GM23338 (cell line): Measurements from ENCODE around the gene DDX4. TPM values are rescaled to one million over a fixed set of nuclear protein-coding genes. Genes with fewer than 3 reads are reported as not detected.

ENCODE experiments used
- ATAC-seq: fragments of 200-7000 bp; cut with Tn5 transposase; 3 replicates; pipeline ENCODE4 v1.9.1; 2020
- DNase-seq: peaks from one replicate; pipeline ENCODE4 v3.0.0-alpha.2; 2015; ENCODE audit warnings: low spot score
- H2AFZ ChIP-seq: fragments of 200-600 bp; sonication (generic); 2 replicates; pipeline ENCODE4 v1.8.0; 2016; ENCODE audit warnings: antibody characterized with exemption, mild to moderate bottlenecking, moderate library complexity
- H3F3A ChIP-seq: fragments of 200-600 bp; sonication (generic); replicated peaks from 2 replicates; pipeline ENCODE4 v1.8.0; 2017; ENCODE audit warnings: antibody characterized with exemption, mixed run types, low read depth
- H3K27ac ChIP-seq: fragments of 200-600 bp; sonication (generic); 2 replicates; pipeline ENCODE4 v1.6.1; 2016; ENCODE audit warnings: low read depth
- H3K27me3 ChIP-seq: fragments of 200-600 bp; sonication (generic); 2 replicates; pipeline ENCODE4 v1.8.0; 2016; ENCODE audit warnings: mild to moderate bottlenecking, mixed run types, moderate library complexity; ENCODE audit not compliant: insufficient read depth
- H3K36me3 ChIP-seq: fragments of 200-600 bp; sonication (generic); 2 replicates; pipeline ENCODE4 v1.8.0; 2016; ENCODE audit warnings: mild to moderate bottlenecking; ENCODE audit not compliant: insufficient read depth
- H3K4me1 ChIP-seq: fragments of 200-600 bp; sonication (generic); 2 replicates; pipeline ENCODE4 v1.8.0; 2016; ENCODE audit warnings: mild to moderate bottlenecking, moderate library complexity; ENCODE audit not compliant: insufficient read depth
- H3K4me2 ChIP-seq: fragments of 200-600 bp; sonication (generic); 2 replicates; pipeline ENCODE4 v1.7.1; 2017; ENCODE audit warnings: mixed run types
- H3K4me3 ChIP-seq: fragments of 200-600 bp; sonication (generic); 2 replicates; pipeline ENCODE4 v1.6.1; 2016; ENCODE audit warnings: mixed run types
- H3K79me2 ChIP-seq: fragments of 200-600 bp; sonication (generic); replicated peaks from 2 replicates; pipeline ENCODE4 v1.8.0; 2017; ENCODE audit warnings: mild to moderate bottlenecking; ENCODE audit not compliant: insufficient read depth
- H3K9me2 ChIP-seq: fragments of 200-600 bp; sonication (generic); 2 replicates; pipeline ENCODE4 v1.8.0; 2017; ENCODE audit not compliant: insufficient read depth
- H4K20me1 ChIP-seq: fragments of 200-600 bp; sonication (generic); replicated peaks from 2 replicates; pipeline ENCODE4 v1.8.0; 2017; ENCODE audit warnings: mild to moderate bottlenecking; ENCODE audit not compliant: insufficient read depth
- H3K27ac Mint-ChIP-seq: 2 replicates; pipeline ENCODE4 v1.8.0; 2020; ENCODE audit warnings: inconsistent platforms, mild to moderate bottlenecking, moderate library complexity, mixed read lengths
- H3K27me3 Mint-ChIP-seq: 3 replicates; pipeline ENCODE4 v1.8.0; 2022; ENCODE audit warnings: low read depth, mild to moderate bottlenecking, moderate library complexity, mixed read lengths, inconsistent platforms; ENCODE audit not compliant: insufficient read depth, poor library complexity
- H3K36me3 Mint-ChIP-seq: 3 replicates; pipeline ENCODE4 v1.8.0; 2021; ENCODE audit warnings: low read depth, mild to moderate bottlenecking, inconsistent platforms, moderate library complexity, mixed read lengths
- H3K4me1 Mint-ChIP-seq: 3 replicates; pipeline ENCODE4 v1.8.0; 2020; ENCODE audit warnings: mild to moderate bottlenecking, inconsistent platforms, mixed read lengths
- H3K4me3 Mint-ChIP-seq: 3 replicates; pipeline ENCODE4 v1.8.0; 2021; ENCODE audit warnings: moderate library complexity, mild to moderate bottlenecking, inconsistent platforms, mixed read lengths
- H3K9me3 Mint-ChIP-seq: 3 replicates; pipeline ENCODE4 v1.8.0; 2020; ENCODE audit warnings: moderate library complexity, mild to moderate bottlenecking, inconsistent platforms, mixed read lengths
- CREB1 ChIP-seq: fragments of 250-450 bp; sonication (Bioruptor Pico); IDR thresholded peaks from 2 replicates; pipeline ENCODE4 v1.5.0; 2020; ENCODE audit warnings: low read depth, mild to moderate bottlenecking, moderate library complexity
- EZH2 ChIP-seq: fragments of 200-600 bp; sonication (generic); IDR thresholded peaks from one replicate; pipeline ENCODE4 v1.8.0; 2017; ENCODE audit warnings: antibody characterized with exemption, mild to moderate bottlenecking, low read depth; ENCODE audit not compliant: unreplicated experiment
- EZH2phosphoT487 ChIP-seq: fragments of 200-600 bp; sonication (generic); IDR thresholded peaks from one replicate; pipeline ENCODE4 v1.8.1; 2018; ENCODE audit warnings: antibody characterized with exemption; ENCODE audit not compliant: unreplicated experiment
- JUNB ChIP-seq: IDR thresholded peaks from one replicate; pipeline ENCODE4 v1.6.1; 2016; ENCODE audit warnings: antibody characterized with exemption; ENCODE audit not compliant: unreplicated experiment
- NANOG ChIP-seq: IDR thresholded peaks from 2 replicates; pipeline ENCODE4 v1.6.1; 2016; ENCODE audit warnings: antibody characterized with exemption, borderline replicate concordance
- POLR2AphosphoS5 ChIP-seq: IDR thresholded peaks from 2 replicates; pipeline ENCODE4 v1.6.1; 2016; ENCODE audit warnings: antibody characterized with exemption, low read depth
- STAT1 ChIP-seq: IDR thresholded peaks from one replicate; pipeline ENCODE4 v1.6.1; 2016; ENCODE audit warnings: antibody characterized with exemption; ENCODE audit not compliant: unreplicated experiment
- ZNF114 ChIP-seq: fragments of 250-450 bp; sonication (Bioruptor Pico); IDR thresholded peaks from 2 replicates; pipeline ENCODE4 v1.5.0; 2020; ENCODE audit warnings: mild to moderate bottlenecking, moderate library complexity
- ZNF331 ChIP-seq: fragments of 250-450 bp; sonication (Bioruptor Pico); IDR thresholded peaks from 2 replicates; pipeline ENCODE4 v1.5.0; 2020; ENCODE audit warnings: low read depth, mild to moderate bottlenecking, moderate library complexity
- polyA plus RNA-seq: library from polyadenylated mRNA; unstranded; fragments of >200 nt; fragmentation: Nextera tagmentation; extraction: Ambion mirVana; gene quantifications from 2 replicates; pipeline ENCODE4 v1.2.1, GENCODE V29; 2016
- total RNA-seq: library from RNA; depleted of rRNA; stranded (reverse); fragments of >200 nt; shearing (Covaris generic); gene quantifications from 2 replicates; pipeline ENCODE4 v1.2.3, GENCODE V29; 2014
- TF ChIP-seq, protein P1 (sequence below), 2 experiments: fragments of 200-600 bp in 1 of 2; sonication (generic) in 1 of 2; conservative IDR thresholded peaks; 2 replicates each; pipeline versions ENCODE4 v1.5.1 to v1.6.1; 2016 to 2017; ENCODE audit warnings: antibody characterized with exemption in 2 of 2, low read depth in 2 of 2, mild to moderate bottlenecking in 2 of 2, moderate library complexity in 1 of 2
- TF ChIP-seq, protein P2 (sequence below): IDR thresholded peaks from 2 replicates; pipeline ENCODE4 v1.6.1; 2016; ENCODE audit warnings: antibody characterized with exemption
- TF ChIP-seq, protein P3 (sequence below): fragments of 250-450 bp; sonication (Bioruptor Pico); IDR thresholded peaks from 2 replicates; pipeline ENCODE4 v1.5.0; 2020; ENCODE audit warnings: mild to moderate bottlenecking, moderate library complexity
- TF ChIP-seq, protein P4 (sequence below): IDR thresholded peaks from one replicate; pipeline ENCODE4 v1.6.1; 2018; ENCODE audit warnings: antibody characterized with exemption; ENCODE audit not compliant: unreplicated experiment

Gene DDX4
- total and polyA plus RNA-seq, 2 experiments from 2014 or later, result 0.83 TPM; not detected in 1

DNA sequence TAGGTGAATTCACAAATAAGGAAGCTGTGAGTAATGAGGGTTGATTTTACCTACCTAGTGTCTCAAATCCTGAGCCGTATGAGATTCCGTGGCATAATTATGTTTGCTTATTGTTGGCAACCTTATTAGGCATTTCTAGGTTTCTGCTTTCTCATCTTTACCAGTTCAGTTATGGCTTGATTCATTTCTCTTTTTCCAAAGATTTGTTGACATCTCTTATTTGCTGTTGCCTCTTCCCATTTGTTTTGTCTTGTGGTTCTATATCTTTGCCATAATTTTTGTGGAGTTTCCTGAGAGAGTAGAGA lies 113.8 kb downstream of the DDX4 start:
- TF ChIP-seq, protein P1, sequence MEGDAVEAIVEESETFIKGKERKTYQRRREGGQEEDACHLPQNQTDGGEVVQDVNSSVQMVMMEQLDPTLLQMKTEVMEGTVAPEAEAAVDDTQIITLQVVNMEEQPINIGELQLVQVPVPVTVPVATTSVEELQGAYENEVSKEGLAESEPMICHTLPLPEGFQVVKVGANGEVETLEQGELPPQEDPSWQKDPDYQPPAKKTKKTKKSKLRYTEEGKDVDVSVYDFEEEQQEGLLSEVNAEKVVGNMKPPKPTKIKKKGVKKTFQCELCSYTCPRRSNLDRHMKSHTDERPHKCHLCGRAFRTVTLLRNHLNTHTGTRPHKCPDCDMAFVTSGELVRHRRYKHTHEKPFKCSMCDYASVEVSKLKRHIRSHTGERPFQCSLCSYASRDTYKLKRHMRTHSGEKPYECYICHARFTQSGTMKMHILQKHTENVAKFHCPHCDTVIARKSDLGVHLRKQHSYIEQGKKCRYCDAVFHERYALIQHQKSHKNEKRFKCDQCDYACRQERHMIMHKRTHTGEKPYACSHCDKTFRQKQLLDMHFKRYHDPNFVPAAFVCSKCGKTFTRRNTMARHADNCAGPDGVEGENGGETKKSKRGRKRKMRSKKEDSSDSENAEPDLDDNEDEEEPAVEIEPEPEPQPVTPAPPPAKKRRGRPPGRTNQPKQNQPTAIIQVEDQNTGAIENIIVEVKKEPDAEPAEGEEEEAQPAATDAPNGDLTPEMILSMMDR (conservative IDR thresholded peaks at IDR 0.05; ENCODE audit: low read depth in 2 of 2), result no peak
- TF ChIP-seq POLR2AphosphoS5, result no peak
- TF ChIP-seq EZH2, result no peak
- TF ChIP-seq NANOG, result no peak
- no peak for TF ChIP-seq ZNF114
- TF ChIP-seq STAT1, result no peak
- TF ChIP-seq EZH2phosphoT487, result no peak
- no peak for TF ChIP-seq CREB1 (CRISPR knock-in tag)
- no peak for TF ChIP-seq JUNB
- TF ChIP-seq, protein P2, sequence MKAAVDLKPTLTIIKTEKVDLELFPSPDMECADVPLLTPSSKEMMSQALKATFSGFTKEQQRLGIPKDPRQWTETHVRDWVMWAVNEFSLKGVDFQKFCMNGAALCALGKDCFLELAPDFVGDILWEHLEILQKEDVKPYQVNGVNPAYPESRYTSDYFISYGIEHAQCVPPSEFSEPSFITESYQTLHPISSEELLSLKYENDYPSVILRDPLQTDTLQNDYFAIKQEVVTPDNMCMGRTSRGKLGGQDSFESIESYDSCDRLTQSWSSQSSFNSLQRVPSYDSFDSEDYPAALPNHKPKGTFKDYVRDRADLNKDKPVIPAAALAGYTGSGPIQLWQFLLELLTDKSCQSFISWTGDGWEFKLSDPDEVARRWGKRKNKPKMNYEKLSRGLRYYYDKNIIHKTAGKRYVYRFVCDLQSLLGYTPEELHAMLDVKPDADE, result no peak
- no peak for TF ChIP-seq ZNF331 (CRISPR knock-in tag)
- TF ChIP-seq, protein P3, sequence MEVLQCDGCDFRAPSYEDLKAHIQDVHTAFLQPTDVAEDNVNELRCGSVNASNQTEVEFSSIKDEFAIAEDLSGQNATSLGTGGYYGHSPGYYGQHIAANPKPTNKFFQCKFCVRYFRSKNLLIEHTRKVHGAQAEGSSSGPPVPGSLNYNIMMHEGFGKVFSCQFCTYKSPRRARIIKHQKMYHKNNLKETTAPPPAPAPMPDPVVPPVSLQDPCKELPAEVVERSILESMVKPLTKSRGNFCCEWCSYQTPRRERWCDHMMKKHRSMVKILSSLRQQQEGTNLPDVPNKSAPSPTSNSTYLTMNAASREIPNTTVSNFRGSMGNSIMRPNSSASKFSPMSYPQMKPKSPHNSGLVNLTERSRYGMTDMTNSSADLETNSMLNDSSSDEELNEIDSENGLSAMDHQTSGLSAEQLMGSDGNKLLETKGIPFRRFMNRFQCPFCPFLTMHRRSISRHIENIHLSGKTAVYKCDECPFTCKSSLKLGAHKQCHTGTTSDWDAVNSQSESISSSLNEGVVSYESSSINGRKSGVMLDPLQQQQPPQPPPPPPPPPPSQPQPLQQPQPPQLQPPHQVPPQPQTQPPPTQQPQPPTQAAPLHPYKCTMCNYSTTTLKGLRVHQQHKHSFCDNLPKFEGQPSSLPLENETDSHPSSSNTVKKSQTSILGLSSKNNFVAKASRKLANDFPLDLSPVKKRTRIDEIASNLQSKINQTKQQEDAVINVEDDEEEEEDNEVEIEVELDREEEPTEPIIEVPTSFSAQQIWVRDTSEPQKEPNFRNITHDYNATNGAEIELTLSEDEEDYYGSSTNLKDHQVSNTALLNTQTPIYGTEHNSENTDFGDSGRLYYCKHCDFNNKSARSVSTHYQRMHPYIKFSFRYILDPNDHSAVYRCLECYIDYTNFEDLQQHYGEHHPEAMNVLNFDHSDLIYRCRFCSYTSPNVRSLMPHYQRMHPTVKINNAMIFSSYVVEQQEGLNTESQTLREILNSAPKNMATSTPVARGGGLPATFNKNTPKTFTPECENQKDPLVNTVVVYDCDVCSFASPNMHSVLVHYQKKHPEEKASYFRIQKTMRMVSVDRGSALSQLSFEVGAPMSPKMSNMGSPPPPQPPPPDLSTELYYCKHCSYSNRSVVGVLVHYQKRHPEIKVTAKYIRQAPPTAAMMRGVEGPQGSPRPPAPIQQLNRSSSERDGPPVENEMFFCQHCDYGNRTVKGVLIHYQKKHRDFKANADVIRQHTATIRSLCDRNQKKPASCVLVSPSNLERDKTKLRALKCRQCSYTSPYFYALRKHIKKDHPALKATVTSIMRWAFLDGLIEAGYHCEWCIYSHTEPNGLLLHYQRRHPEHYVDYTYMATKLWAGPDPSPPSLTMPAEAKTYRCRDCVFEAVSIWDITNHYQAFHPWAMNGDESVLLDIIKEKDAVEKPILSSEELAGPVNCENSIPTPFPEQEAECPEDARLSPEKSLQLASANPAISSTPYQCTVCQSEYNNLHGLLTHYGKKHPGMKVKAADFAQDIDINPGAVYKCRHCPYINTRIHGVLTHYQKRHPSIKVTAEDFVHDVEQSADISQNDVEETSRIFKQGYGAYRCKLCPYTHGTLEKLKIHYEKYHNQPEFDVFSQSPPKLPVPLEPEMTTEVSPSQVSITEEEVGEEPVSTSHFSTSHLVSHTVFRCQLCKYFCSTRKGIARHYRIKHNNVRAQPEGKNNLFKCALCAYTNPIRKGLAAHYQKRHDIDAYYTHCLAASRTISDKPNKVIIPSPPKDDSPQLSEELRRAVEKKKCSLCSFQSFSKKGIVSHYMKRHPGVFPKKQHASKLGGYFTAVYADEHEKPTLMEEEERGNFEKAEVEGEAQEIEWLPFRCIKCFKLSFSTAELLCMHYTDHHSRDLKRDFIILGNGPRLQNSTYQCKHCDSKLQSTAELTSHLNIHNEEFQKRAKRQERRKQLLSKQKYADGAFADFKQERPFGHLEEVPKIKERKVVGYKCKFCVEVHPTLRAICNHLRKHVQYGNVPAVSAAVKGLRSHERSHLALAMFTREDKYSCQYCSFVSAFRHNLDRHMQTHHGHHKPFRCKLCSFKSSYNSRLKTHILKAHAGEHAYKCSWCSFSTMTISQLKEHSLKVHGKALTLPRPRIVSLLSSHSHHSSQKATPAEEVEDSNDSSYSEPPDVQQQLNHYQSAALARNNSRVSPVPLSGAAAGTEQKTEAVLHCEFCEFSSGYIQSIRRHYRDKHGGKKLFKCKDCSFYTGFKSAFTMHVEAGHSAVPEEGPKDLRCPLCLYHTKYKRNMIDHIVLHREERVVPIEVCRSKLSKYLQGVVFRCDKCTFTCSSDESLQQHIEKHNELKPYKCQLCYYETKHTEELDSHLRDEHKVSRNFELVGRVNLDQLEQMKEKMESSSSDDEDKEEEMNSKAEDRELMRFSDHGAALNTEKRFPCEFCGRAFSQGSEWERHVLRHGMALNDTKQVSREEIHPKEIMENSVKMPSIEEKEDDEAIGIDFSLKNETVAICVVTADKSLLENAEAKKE (CRISPR knock-in tag), result no peak
- TF ChIP-seq, protein P4, sequence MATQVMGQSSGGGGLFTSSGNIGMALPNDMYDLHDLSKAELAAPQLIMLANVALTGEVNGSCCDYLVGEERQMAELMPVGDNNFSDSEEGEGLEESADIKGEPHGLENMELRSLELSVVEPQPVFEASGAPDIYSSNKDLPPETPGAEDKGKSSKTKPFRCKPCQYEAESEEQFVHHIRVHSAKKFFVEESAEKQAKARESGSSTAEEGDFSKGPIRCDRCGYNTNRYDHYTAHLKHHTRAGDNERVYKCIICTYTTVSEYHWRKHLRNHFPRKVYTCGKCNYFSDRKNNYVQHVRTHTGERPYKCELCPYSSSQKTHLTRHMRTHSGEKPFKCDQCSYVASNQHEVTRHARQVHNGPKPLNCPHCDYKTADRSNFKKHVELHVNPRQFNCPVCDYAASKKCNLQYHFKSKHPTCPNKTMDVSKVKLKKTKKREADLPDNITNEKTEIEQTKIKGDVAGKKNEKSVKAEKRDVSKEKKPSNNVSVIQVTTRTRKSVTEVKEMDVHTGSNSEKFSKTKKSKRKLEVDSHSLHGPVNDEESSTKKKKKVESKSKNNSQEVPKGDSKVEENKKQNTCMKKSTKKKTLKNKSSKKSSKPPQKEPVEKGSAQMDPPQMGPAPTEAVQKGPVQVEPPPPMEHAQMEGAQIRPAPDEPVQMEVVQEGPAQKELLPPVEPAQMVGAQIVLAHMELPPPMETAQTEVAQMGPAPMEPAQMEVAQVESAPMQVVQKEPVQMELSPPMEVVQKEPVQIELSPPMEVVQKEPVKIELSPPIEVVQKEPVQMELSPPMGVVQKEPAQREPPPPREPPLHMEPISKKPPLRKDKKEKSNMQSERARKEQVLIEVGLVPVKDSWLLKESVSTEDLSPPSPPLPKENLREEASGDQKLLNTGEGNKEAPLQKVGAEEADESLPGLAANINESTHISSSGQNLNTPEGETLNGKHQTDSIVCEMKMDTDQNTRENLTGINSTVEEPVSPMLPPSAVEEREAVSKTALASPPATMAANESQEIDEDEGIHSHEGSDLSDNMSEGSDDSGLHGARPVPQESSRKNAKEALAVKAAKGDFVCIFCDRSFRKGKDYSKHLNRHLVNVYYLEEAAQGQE, result no peak
- no peak for ATAC-seq
- no peak overlapping the region for H3K27ac Mint-ChIP-seq

More for the DNA sequence above, 113.8 kb downstream of the DDX4 start:
- Histone ChIP-seq H3K27ac (no peak overlapping the region), H2AFZ (0 out of 2 replicates have a peak overlapping the region, but pooled peaks have one; percentile 1), H3K36me3 (no peaks in the 10 kb centered on the region), H3K4me2 (no peak overlapping the region), H3K4me3 (no peak overlapping the region), H3K4me1 (no peaks in the 10 kb centered on the region), H3K79me2 (no peaks in the 10 kb centered on the region), H4K20me1 (no peaks in the 10 kb centered on the region), H3K27me3 (no peaks in the 10 kb centered on the region), H3K9me2 (0 out of 2 replicates have a peak, but pooled peaks cover 2% of the 10 kb centered on the region), H3F3A (no peaks in the 10 kb centered on the region)
- Mint-ChIP-seq H3K27me3 (peaks cover 3% of the 10 kb centered on the region), H3K4me1 (no peaks in the 10 kb centered on the region; the same call in 2 of the 3 replicates), H3K4me3 (no peak overlapping the region), H3K36me3 (no peaks in the 10 kb centered on the region), H3K9me3 (no peaks in the 10 kb centered on the region)
- DNase-seq, result no peak
